Coronary artery (tissue), 2 donors: ENCODE results near the gene CENPT.
"Not testable (repeated sequence)": the region's sequence is repeated elsewhere in the genome, so short reads cannot be mapped to it uniquely, and the experiment has no call there.

ENCODE experiments used
- DNase-seq: peaks from one replicate; pipeline ENCODE4 v3.0.0-alpha.2; 2017; ENCODE audit warnings: low spot score
- H3K27ac ChIP-seq, 2 donors: fragments of 200-600 bp; sonication (generic); one replicate each; pipeline ENCODE4 v1.5.1; 2016 to 2019
- H3K4me3 ChIP-seq: fragments of 200-600 bp; sonication (generic); 2 replicates; pipeline ENCODE4 v1.5.1; 2016; ENCODE audit warnings: mild to moderate bottlenecking, moderate library complexity
- TF ChIP-seq, protein P1 (sequence below): fragments of 200-600 bp; sonication (generic); IDR thresholded peaks from one replicate; pipeline ENCODE4 v1.5.1; 2019; ENCODE audit warnings: antibody characterized with exemption

CENPT gene

DNA sequence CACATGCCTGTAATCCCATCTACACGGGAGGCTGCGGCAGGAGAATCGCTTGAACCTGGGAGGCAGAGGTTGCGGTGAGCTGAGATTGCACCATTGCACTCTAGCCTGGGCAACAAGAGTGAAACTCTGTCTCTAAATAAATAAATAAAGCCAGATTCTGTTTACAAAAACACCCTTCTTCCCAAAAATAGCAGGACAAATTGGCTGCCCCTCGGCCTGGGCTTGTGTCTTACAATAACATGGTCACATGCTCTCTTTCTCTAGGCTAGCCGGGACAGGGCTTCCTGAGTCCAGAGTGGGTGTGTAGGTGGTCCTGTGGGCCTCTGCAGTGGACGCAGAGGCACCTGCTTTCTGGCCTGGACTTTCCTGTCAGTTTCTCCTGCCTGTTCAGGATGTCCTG is 22.2 kb upstream of the CENPT start:
- TF ChIP-seq, protein P1, sequence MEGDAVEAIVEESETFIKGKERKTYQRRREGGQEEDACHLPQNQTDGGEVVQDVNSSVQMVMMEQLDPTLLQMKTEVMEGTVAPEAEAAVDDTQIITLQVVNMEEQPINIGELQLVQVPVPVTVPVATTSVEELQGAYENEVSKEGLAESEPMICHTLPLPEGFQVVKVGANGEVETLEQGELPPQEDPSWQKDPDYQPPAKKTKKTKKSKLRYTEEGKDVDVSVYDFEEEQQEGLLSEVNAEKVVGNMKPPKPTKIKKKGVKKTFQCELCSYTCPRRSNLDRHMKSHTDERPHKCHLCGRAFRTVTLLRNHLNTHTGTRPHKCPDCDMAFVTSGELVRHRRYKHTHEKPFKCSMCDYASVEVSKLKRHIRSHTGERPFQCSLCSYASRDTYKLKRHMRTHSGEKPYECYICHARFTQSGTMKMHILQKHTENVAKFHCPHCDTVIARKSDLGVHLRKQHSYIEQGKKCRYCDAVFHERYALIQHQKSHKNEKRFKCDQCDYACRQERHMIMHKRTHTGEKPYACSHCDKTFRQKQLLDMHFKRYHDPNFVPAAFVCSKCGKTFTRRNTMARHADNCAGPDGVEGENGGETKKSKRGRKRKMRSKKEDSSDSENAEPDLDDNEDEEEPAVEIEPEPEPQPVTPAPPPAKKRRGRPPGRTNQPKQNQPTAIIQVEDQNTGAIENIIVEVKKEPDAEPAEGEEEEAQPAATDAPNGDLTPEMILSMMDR: no peak
- no peak for DNase-seq
- H3K27ac ChIP-seq: no peak overlapping the region
- H3K4me3 ChIP-seq: no peak overlapping the region

DNA sequence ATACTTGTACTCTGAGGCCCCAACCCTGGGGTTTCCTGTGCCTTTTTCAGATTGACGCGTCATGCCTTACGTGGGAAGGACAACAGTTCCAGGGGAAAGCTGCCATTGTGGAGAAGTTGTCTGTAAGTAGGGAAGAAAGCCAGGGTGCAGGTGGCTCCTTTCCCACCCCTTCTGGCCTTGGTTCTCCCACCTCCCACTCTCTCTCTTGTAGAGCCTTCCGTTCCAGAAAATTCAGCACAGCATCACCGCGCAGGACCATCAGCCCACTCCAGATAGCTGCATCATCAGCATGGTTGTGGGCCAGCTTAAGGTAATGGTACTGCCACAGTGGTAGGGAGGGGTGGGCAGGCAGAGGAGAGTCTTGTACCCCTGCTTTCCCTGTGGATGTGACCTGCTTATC is 20.8 kb upstream of the CENPT start:
- DNase-seq: no peak
- Histone ChIP-seq H3K4me3 (no peak overlapping the region), H3K27ac (no peak overlapping the region)
- TF ChIP-seq, protein P1: no peak

DNA sequence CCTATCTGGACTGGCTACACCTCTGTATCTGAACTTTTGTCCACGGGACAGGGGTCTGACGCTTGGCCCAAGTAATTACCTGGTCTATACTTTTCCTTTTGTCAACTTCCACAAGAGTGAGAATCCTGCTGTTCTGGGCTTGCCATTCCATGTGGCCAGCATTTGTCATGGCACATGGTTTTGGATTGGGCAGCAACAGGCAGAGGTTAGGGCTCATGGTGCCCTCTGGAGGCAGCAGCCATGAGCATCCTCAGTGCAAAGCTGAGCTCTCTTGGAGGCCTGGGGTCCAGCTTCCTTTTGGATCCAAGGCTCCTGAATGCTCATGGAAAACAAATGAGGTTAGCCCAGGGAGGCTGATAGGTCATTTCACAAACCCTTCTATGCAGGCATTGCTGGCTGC is 17.8 kb upstream of the CENPT start:
- H3K4me3 ChIP-seq: no peak overlapping the region
- TF ChIP-seq, protein P1: no peak
- H3K27ac ChIP-seq: peak overlapping the region in 1 of 2 donors; percentile 3
- DNase-seq: no peak

DNA sequence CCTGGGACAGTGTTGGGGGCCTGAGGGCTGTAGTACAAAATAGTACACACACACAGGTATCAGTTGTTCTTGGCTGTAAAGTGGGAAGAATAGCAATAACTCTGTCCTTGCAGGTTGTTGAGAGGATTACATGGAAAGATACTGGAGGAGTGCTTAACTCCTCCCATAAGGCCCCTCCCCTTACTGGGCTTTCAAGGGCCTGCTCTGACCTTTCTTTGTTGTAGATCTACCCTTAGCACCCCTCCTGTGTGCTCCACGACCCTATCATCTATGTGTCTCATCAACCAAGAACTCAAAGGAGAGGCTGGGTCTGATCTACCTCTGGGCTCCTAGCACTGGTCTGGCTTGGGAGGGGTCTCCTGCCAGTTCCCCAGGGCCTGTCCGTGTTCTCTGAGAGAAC is 17.1 kb upstream of the CENPT start:
- Histone ChIP-seq H3K27ac (peak overlapping the region in 1 of 2 donors; percentile 3), H3K4me3 (no peak overlapping the region)
- DNase-seq: no peak
- TF ChIP-seq, protein P1: no peak

DNA sequence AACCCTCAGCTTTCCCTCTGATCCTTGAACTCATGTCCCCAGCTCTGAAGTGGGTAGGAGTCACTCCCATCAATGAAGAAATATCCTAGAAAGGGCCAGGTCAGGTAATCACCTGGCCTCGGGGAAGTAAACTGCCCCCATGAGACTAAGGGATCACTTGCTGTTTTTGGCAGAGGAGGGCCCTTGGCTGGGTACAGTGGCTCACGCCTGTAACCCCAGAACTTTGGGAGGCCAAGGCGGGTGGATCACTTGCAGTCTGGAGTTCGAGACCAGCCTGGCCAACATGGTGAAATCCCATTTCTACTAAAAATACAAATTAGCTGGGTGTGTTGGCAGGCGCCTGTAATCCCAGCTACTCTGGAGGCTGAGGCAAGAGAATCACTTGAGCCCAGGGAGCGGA is 16.6 kb upstream of the CENPT start:
- DNase-seq: not testable (repeated sequence)
- Histone ChIP-seq H3K27ac (peak overlapping the region; percentile 90), H3K4me3 (peak overlapping the region; percentile 29)

DNA sequence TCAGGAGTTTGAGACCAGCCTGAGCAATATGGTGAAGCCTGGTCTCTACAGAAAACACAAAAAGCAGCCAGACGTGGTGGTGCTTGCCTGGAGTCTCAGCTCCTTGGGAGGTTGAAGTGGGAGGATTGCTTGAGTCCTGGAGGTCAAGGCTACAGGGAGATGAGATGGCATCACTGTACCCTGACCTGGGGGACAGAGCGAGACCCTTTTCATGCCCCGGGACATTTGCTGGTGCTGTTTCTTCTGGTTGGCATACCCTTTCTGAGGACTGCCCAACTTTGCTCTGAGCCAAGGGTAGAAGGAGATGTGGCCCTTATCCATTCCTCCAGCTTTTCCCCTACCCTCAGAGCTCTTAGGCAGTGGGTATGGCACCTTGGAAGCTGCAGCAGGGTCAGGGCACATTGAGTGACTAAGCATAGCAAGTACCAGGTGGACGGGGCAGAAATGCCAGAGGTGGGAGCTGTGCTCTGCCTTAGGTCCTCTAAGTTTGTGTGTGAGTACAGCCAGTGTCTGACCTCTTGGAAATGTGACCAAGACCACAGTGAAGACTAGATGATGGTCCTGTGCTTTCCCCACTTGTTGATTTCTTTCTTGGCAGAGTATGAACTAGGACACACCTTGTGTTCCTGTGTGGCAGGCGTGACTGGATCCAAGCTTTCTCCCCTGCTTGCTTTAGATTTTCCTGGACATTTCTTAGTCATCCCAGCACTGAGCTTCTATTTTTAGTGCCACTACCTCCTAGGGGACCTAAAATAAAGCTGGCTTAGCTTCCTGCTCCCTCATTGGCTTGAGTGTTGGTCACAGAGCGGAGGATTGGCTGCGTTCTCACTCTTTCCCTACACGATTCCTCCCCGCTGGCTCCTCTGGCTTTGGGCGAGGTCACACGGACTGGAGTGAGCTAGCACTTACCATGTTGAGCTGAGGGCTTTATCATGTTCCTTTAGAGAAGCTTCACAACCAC is 15.4 kb upstream of the CENPT start:
- peak overlapping the region; percentile 90 for H3K27ac ChIP-seq
- peak overlapping the region; percentile 41 for H3K4me3 ChIP-seq

DNA sequence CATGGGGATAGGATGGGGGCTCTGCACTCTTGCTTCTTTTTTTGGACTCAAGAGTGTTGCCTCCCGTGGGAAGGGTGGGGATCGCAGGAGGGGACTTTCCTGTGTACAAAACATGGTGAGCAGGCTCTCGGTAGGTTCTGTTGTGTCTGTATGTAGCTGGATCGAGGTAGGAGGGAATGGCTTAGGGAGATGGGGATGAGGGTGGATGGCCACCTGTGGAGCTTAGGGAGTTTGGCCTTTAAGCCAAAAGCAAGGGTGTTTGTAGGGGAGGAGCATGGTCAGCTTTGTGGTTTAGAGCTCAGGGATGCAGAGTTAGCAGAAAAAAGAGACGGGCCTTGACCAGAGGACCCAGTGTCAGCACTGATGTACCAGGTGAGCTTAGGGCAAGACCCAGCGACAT is 14.4 kb upstream of the CENPT start:
- TF ChIP-seq, protein P1: no peak
- no peak overlapping the region for H3K4me3 ChIP-seq
- DNase-seq: no peak
- peak overlapping the region; percentile 85 to 90 for H3K27ac ChIP-seq

More for the DNA sequence above, 15.4 kb upstream of the CENPT start:
- TF ChIP-seq, protein P1: no peak
- peak; percentile 93 for DNase-seq
